GM19324 (cell line): ENCODE results near the gene TEX38.
A peak's percentile ranks its signal among the peaks of the same experiment; 100 is the strongest.
"Not testable (repeated sequence)": the region's sequence is repeated elsewhere in the genome, so short reads cannot be mapped to it uniquely, and the experiment has no call there.

Experiments
- ATAC-seq: cut with Tn5 transposase; IDR thresholded peaks from one replicate; pipeline ENCODE4 v1.9.1; 2021; ENCODE audit warnings: mild to moderate bottlenecking, moderate library complexity; ENCODE audit not compliant: unreplicated experiment, low FRiP score

TEX38 gene

GRCh38 chr1:46686255-46686654, 14.6 kb downstream of the TEX38 start:
- no peak for ATAC-seq

GRCh38 chr1:46687093-46687659, 15.5 kb downstream of the TEX38 start:
- ATAC-seq: no peak

- no peak for ATAC-seq
These were observed 16.4 kb downstream of the TEX38 start for GRCh38 chr1:46687921-46688509.

DNA sequence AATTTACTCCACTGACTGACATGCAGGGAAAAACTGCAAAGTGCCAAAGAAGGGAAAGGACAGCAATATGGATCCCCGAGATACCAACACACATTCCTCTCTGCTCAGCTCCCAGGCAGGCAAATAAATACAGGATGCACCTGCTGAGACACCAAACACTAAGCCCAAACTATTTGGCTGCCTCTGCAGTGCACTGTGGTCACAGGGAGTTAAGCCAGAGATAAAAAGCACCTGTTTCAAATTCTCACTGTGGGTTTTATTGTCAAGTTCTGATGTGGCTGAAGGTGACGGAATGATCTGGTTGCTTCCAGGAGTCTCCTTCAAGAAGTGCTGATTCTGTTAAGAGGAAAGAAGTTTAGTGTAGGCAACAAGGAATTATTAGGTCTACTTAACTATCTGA, 17.7 kb downstream of the TEX38 start:
- no peak for ATAC-seq

- ATAC-seq: no peak
These were observed 18.2 kb downstream of the TEX38 start for GRCh38 chr1:46689897-46690296.

DNA sequence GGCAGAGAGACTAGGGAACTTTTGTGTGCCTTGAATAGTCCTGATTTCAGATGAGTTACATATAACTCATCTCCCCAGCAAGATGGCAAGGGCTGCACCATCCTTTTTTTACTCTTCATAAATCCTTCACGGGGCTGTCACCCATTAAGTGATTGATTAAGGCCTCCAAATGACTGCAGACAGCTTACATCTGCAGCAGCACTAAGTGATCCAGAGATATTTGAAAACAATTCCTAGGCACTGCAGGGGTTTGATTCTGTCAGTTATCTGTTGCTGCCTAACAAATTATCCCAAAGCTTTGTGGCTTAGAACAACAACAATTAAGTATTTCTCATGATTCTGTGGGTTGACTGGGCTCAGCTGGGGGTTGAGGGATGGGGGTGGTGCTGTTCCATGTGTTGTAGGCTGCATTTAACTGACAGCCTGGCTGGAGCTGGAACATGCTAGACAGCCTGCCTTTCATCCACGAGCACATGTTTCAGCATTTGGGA, 19.3 kb downstream of the TEX38 start:
- no peak for ATAC-seq

- ATAC-seq: no peak
These were observed 20.5 kb downstream of the TEX38 start for GRCh38 chr1:46691997-46692790.

DNA sequence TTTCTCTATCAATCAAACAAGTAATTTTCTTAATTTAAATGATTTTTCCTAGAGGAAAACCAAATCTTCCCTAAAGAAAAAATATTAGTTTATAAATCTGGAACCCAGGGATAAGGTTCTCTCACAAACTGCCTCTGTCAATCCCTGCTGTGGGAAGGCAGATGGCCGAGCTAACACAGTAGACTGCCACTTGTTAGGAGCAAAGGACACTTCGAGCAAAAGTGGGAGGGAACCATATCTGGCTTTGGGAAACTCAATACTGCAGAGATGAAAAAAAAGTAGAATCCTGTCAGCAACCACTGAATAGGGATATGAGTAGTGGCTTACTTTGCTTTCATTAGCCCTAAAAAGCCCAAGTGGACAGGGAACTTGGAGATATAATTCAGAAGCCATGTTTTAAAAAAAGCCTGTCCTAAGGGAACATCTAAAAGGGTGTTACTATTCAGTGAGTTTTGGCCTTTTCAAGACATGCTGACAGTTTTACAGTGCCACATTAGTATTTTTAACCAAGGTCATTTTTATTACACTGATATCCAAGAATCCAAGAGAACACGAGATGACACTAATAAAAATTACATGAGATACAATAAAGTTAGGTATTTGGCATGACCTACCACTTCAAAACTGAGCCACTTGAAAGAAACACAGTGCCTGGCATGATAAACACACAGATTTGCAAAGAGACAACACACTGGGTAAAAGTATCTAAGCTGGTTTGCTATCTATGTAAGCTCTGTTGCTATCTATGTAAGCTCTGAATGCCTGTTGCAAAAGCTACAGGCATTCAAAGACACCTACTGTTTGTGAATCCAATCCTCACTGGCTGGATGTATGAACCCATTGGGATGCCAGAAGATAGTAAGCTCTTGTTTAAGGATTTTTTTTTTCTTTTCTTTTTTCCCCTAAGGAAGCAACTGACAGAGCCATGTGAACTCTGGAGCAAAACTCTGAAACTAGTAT, 21.4 kb downstream of the TEX38 start:
- ATAC-seq: no peak

DNA sequence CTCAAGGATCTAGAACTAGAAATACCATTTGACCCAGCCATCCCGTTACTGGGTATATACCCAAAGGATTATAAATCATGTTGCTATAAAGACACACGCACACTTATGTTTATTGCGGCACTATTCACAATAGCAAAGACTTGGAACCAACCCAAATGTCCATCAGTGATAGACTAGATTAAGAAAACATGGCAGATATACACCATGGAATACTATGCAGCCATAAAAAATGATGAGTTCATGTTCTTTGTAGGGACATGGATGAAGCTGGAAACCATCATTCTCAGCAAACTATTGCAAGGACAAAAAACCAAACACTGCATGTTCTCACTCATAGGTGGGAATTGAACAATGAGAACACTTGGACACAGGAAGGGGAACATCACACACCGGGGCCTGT, 23.0 kb downstream of the TEX38 start:
- ATAC-seq: not testable (repeated sequence)

- ATAC-seq: no peak
These were observed 25.4 kb downstream of the TEX38 start for GRCh38 chr1:46697053-46697452.

DNA sequence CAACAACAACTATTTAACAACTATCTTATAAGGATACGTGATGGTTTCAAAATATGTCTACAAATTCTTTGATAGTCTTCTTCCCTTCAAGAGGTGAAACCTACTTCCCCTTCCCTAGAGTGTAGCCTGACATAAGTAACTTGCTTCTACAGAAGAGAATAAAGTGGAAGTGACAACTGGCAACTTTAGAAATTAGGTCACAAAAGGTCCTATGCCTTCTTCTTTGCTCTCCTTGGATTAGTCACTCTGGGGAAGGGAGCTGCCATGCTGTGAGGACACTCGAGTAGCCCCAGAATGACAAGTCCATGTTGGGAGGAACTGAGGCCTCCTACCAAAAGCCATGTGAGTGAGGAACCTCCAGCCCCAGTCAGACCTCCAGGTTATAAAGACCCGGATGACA, 28.0 kb downstream of the TEX38 start:
- ATAC-seq: no peak

DNA sequence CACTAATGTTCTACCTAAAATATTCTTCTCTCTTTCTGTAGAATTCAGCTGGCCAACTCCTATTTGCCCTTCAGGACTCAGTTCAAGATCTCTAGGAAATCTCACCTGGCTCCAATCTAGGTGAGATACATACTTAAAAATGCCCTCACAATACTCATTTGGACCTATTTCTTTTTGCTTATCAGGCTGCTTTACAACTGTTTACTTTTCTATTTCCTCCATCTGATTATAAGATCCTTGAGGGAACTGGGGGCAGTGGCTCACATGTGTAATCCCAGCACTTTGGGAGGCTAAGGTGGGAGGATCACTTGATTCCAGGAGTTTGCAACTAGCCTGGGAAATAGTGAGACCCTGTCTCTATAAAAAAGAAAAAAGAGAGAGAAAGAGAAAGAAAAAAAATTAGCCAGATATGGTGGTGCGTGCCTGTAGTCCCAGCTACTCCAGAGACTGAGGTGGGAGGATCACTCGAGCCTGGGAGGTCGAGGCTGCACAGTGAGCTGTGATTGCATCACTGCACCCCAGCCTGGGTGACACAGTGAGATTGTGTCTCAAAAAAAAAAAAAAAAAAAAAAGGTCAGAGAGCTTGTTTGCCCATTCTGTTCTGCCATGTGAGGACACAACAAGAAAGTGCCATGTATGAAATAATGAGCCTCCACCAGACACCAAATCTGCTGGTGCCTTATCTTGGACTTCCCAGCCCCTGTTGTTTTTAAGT, 32.4 kb downstream of the TEX38 start:
- no peak for ATAC-seq

DNA sequence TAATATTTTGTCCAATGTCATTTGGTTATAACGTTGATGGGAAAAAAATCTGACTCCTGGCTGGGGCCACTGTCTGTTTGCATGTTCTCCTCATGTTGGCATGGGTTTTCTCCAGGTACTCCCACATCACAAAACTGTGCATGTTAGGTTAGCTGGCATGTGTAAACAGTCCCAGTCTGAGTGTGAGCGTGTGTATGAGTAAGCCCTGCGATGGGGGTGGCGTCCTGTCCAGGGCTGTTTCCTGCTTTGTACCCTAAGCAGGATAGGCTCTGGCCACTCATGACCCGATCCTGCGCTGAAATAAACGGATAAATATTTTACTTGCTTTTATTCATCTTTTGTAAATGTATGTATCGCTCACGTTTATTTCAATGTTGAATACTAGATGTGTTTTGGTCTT, 33.8 kb downstream of the TEX38 start:
- no peak for ATAC-seq

DNA sequence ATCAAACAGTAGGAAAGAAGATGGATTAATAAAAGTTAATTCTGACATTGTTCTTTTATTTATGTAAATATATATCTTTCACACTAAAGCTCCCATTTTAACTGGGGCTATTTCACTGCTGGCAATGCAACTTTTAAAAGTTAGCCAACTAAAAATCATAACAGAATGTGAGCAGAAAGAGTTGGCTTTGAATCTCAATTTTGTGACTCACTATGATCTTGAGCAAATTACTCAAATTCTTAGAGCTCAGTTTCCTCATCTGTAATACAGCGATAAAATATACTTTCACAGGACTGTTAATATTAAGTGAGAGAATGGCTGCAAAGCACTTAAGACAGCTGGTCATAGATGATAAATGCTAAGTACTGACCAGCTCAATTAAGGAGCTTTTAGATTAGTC, 36.5 kb downstream of the TEX38 start:
- no peak for ATAC-seq

DNA sequence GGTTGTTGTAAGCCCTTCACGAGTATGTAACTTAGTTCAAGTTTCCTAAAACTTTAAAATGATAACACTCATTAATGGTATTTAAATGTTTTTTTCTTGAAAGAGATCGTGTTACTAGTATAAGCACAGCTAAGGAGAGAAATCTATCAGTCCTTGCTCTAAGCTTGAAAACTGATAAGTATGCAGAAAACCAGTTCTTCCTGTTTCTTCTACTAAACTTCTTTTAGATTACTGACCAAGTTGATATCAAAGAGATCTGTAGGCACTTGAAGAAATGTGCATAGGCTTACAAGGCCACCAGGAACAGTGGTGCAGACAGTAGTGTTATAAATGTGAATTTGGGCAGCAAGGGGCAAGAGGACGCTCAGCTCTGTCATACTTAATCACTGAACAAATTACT, 43.3 kb downstream of the TEX38 start:
- ATAC-seq: no peak

- no peak for ATAC-seq
These were observed 46.0 kb downstream of the TEX38 start for GRCh38 chr1:46717654-46718053.

DNA sequence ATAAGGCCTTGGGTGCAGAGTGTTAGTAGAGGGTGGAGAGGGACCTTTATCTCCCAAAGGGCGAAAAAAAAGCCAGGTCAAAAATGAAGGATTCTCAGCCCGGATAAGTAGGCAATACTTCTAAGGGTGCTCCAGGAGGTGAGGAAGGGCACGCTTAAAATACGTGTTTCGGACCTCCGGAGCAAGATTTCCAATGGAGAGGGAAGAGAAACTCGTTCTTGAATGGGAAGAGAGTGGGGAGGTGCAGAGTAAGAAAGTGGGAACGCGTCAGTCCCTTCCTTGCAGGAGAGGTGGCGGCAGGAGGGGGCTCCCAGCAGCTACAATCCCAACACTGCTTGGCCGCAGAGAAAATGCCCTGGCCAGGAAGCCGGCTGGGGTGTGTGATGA, 46.7 kb downstream of the TEX38 start:
- ATAC-seq: no peak

- peak; percentile 96 for ATAC-seq
These were observed 47.3 kb downstream of the TEX38 start, which contains the start of gene EFCAB14 for GRCh38 chr1:46718727-46719622. Gene EFCAB14, minus strand, starts transcription at chr1:46719114. Its CDS starts 1,027 bp downstream, at chr1:46718087.

DNA sequence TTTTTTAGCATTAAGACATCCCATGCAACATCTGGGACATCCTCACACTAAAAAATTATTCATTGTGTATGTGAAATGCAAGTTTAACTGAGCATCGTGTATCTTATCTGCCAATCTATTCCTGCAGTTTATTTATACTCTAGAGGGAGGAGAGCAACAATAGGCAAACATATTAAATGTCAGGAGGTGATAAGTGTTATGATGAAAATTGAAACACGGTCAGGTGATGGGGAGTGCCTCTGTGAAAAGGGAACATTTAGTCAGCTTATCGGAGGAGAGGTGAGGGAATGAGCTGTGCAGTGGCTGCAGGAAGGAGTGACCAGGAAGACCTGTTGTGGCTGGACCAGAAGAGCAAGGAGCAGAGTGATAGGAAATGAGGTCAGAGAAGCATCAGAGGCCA, 48.0 kb downstream of the TEX38 start:
- no peak for ATAC-seq
